HCT116 (cell line): ENCODE data around the gene RAP1GAP2. TPM values are rescaled to one million over a fixed set of nuclear protein-coding genes. Genes with fewer than 3 reads are reported as not detected.

ENCODE experiments used
- ATAC-seq: fragments of 200-7000 bp; cut with Tn5 transposase; 2 replicates; pipeline ENCODE4 v1.9.1; 2020; ENCODE audit warnings: mild to moderate bottlenecking, moderate library complexity
- BruUV-seq: library from RNA; stranded (reverse); fragments of 400-500 nt; replicated peaks from 2 replicates; lab custom pipeline; 2021; lab: Mats Ljungman, UMichigan
- CTCF ChIA-PET: fragments of 300-600 bp; sonication (Branson Sonifier 250); formaldehyde crosslinking; loops from one replicate; lab custom pipeline; 2021; ENCODE audit warnings: antibody characterized with exemption; lab: Charles Lee
- POLR2A ChIA-PET: fragments of 300-600, 350-600 bp; sonication (Branson Sonifier 250); formaldehyde crosslinking; loops from one replicate; lab custom pipeline; 2021; ENCODE audit warnings: antibody characterized with exemption; lab: Charles Lee
- RAD21 ChIA-PET, 2 experiments: fragments of 300-600 bp; sonication (Branson Sonifier 250); formaldehyde crosslinking; loops; one replicate each; lab custom pipeline; 2023; ENCODE audit warnings: low total read pairs in 2 of 2; ENCODE audit not compliant: uncharacterized antibody in 2 of 2, unreplicated experiment in 2 of 2, low non-redundant PET in 1 of 2; lab: Charles Lee
- DNase-seq: peaks from one replicate; pipeline ENCODE4 v3.0.0-alpha.2; 2010; ENCODE audit warnings: low read depth, low spot score
- H2AFZ ChIP-seq: fragments of 200-600 bp; shearing (Covaris generic), sonication (generic); 2 replicates; pipeline ENCODE4 v1.6.1; 2017; ENCODE audit warnings: low read depth, mixed run types, mixed read lengths, antibody characterized with exemption, low read length; ENCODE audit not compliant: poor library complexity, severe bottlenecking
- H3K27ac ChIP-seq: 2 replicates; pipeline ENCODE4 v1.5.1; 2012; ENCODE audit warnings: low read depth, low read length
- H3K27me3 ChIP-seq: fragments of 200-600 bp; sonication (generic); 2 replicates; pipeline ENCODE4 v1.6.1; 2016; ENCODE audit warnings: mixed run types, low read length, mixed read lengths; ENCODE audit not compliant: insufficient read depth
- H3K36me3 ChIP-seq, 2 experiments: fragments of 200-500 bp in 1 of 2; fragments of 200-600 bp in 1 of 2; sonication (Bioruptor generic) in 1 of 2; sonication (generic) in 1 of 2; 2 replicates each; pipeline versions ENCODE4 v1.5.1 to v1.6.1; 2014 to 2016; ENCODE audit warnings: low read length in 2 of 2, inconsistent platforms in 1 of 2, mixed read lengths in 1 of 2, mixed run types in 1 of 2; ENCODE audit not compliant: insufficient read depth in 2 of 2, control insufficient read depth in 1 of 2
- H3K4me1 ChIP-seq, 2 experiments: fragments of 200-600 bp in 1 of 2; sonication (generic) in 1 of 2; 2 replicates each; pipeline versions ENCODE4 v1.5.1 to v1.6.1; 2012 to 2017; ENCODE audit warnings: low read length in 2 of 2, inconsistent platforms in 1 of 2, mild to moderate bottlenecking in 1 of 2, mixed read lengths in 1 of 2, mixed run types in 1 of 2, moderate library complexity in 1 of 2; ENCODE audit not compliant: insufficient read depth in 2 of 2, control insufficient read depth in 1 of 2
- H3K4me2 ChIP-seq: fragments of 200-600 bp; sonication (generic); 2 replicates; pipeline ENCODE4 v1.6.1; 2017; ENCODE audit warnings: mixed run types, low read length, mixed read lengths
- H3K4me3 ChIP-seq, 2 experiments: fragments of 200-600 bp in 1 of 2; sonication (generic) in 1 of 2; replicated peaks in 1 of 2; 2 replicates each; pipeline ENCODE4 v1.5.1; 2011 to 2016; ENCODE audit warnings: low read length in 2 of 2, control low read depth in 1 of 2, low read depth in 1 of 2, mild to moderate bottlenecking in 1 of 2, mixed read lengths in 1 of 2, mixed run types in 1 of 2
- H3K79me2 ChIP-seq: fragments of 200-600 bp; sonication (generic); 2 replicates; pipeline ENCODE4 v1.6.1; 2017; ENCODE audit warnings: mild to moderate bottlenecking, mixed run types, low read length, moderate library complexity, mixed read lengths; ENCODE audit not compliant: insufficient read depth
- H3K9ac ChIP-seq: fragments of 200-600 bp; sonication (generic); 2 replicates; pipeline ENCODE4 v1.6.1; 2016; ENCODE audit warnings: low read length, mixed read lengths
- H3K9me2 ChIP-seq: fragments of 200-600 bp; sonication (generic), shearing (Covaris generic); 2 replicates; pipeline ENCODE4 v1.6.1; 2017; ENCODE audit warnings: mixed run types, mild to moderate bottlenecking, moderate library complexity; ENCODE audit not compliant: insufficient read depth
- H3K9me3 ChIP-seq, 2 experiments: fragments of 200-500 bp in 1 of 2; fragments of 200-600 bp in 1 of 2; sonication (Bioruptor generic) in 1 of 2; sonication (generic) in 1 of 2; 2 replicates each; pipeline ENCODE4 v1.6.1; 2014 to 2017; ENCODE audit warnings: low read length in 2 of 2, mixed read lengths in 2 of 2, inconsistent platforms in 1 of 2, low read depth in 1 of 2, mild to moderate bottlenecking in 1 of 2, mixed run types in 1 of 2, moderate library complexity in 1 of 2; ENCODE audit not compliant: control insufficient read depth in 1 of 2, insufficient read depth in 1 of 2
- H4K20me1 ChIP-seq: fragments of 200-600 bp; sonication (generic), shearing (Covaris generic); 2 replicates; pipeline ENCODE4 v1.6.1; 2017; ENCODE audit warnings: mixed run types, mild to moderate bottlenecking, moderate library complexity; ENCODE audit not compliant: insufficient read depth
- CTCF ChIP-seq, 3 experiments: fragments of 200-600 bp in 1 of 3; sonication (generic) in 1 of 3; IDR thresholded peaks in 2 of 3; conservative IDR thresholded peaks in 1 of 3; 2 replicates each; pipeline ENCODE4 v1.5.1; 2012 to 2017; ENCODE audit warnings: low read depth in 2 of 3, low read length in 2 of 3, antibody characterized with exemption in 1 of 3, borderline replicate concordance in 1 of 3, control low read depth in 1 of 3, mild to moderate bottlenecking in 1 of 3, mixed read lengths in 1 of 3, mixed run types in 1 of 3, moderate library complexity in 1 of 3; ENCODE audit not compliant: insufficient read depth in 1 of 3
- JUND ChIP-seq: IDR thresholded peaks from 2 replicates; pipeline ENCODE4 v1.6.1; 2012
- POLR2A ChIP-seq: IDR thresholded peaks from 2 replicates; pipeline ENCODE4 v1.7.0; 2011; ENCODE audit warnings: borderline replicate concordance; ENCODE audit not compliant: insufficient read depth, insufficient read length; ENCODE audit errors: extremely low read depth
- RAD21 ChIP-seq: IDR thresholded peaks from 2 replicates; pipeline ENCODE4 v1.6.1; 2012; ENCODE audit warnings: low read depth, mild to moderate bottlenecking
- REST ChIP-seq: IDR thresholded peaks from 2 replicates; pipeline ENCODE4 v1.6.1; 2012; ENCODE audit warnings: low read depth
- SP1 ChIP-seq: IDR thresholded peaks from 2 replicates; pipeline ENCODE4 v1.6.1; 2012; ENCODE audit warnings: low read depth
- TCF7L2 ChIP-seq: IDR thresholded peaks from 2 replicates; pipeline ENCODE4 v1.7.0; 2011; ENCODE audit warnings: borderline replicate concordance, inconsistent platforms; ENCODE audit not compliant: insufficient read depth, insufficient read length; ENCODE audit errors: extremely low read depth
- ZBTB33 ChIP-seq: IDR thresholded peaks from 2 replicates; pipeline ENCODE4 v1.6.1; 2011; ENCODE audit warnings: mild to moderate bottlenecking, low read length, moderate library complexity; ENCODE audit not compliant: insufficient replicate concordance; ENCODE audit errors: extremely low read depth
- ZFX ChIP-seq: fragments of 450-650 bp; IDR thresholded peaks from 2 replicates; pipeline ENCODE4 v1.6.1; 2017
- intact Hi-C: fragments of 100-400 bp; cut with micrococcal nuclease; formaldehyde crosslinking; loops from 2 replicates; pipeline ENCODE4 v1.10.0; 2022
- total RNA-seq: library from RNA; stranded (reverse); gene quantifications from one replicate; pipeline ENCODE4 v1.2.1, GENCODE V29; 2021; ENCODE audit not compliant: unreplicated experiment

The RAP1GAP2 gene
- total RNA-seq, 1 experiment from 2014 or later: 54.6 TPM

GRCh38 chr17:2825253-2825970 is 29.2 kb downstream of the RAP1GAP2 start:
- no peak overlapping the region for H3K9ac ChIP-seq
- RAD21 ChIA-PET: no interaction called here
- TF ChIP-seq TCF7L2 (no peak), SP1 (no peak), CTCF (IDR thresholded peaks at IDR 0.05 in 2 of 3, conservative IDR thresholded peaks at IDR 0.05 in 1 of 3; ENCODE audit: borderline replicate concordance in 1 of 3, insufficient read depth in 1 of 3, low read depth in 2 of 3, low read length in 2 of 3) (no peak), RAD21 (no peak), JUND (no peak), POLR2A (no peak), ZBTB33 (no peak), ZFX (no peak), REST (no peak)
- H3K79me2 ChIP-seq: no peaks in the 10 kb centered on the region
- no peaks in the 10 kb centered on the region for H3K36me3 ChIP-seq
- intact Hi-C loops: no loop called here
- H3K27me3 ChIP-seq: no peaks in the 10 kb centered on the region
- CTCF ChIA-PET: interaction anchor here (0.9 kb wide), 1 partner anchor 22 kb away, joined by 4 read pairs; no protein-coding TSS in a partner anchor
- no peak overlapping the region for H3K4me3 ChIP-seq
- POLR2A ChIA-PET: no interaction called here
- no peaks in the 10 kb centered on the region for H3K9me2 ChIP-seq
- H4K20me1 ChIP-seq: no peaks in the 10 kb centered on the region
- H2AFZ ChIP-seq: no peak overlapping the region
- ATAC-seq: no peak
- no TSS peak for BruUV-seq
- no peaks in the 10 kb centered on the region for H3K9me3 ChIP-seq
- no peak overlapping the region for H3K4me2 ChIP-seq
- H3K4me1 ChIP-seq: peaks cover 0 to 3% of the 10 kb centered on the region in 2 experiments; a peak in 3 of 4 replicates
- no peak for DNase-seq
- H3K27ac ChIP-seq: no peak overlapping the region
